ENCODE measurements around the gene FNBP1.

FNBP1 gene

GRCh38 chr9:130045725-130046450, 2.9 kb upstream of the FNBP1 start:
- no peak for DNase-seq (ENCODE audit: low read depth in 2 of 2, low spot score in 1 of 2)

- no peak for DNase-seq (ENCODE audit: low read depth in 2 of 2, low spot score in 1 of 2)
Measured at GRCh38 chr9:130043654-130044623, 950 bp upstream of the FNBP1 start.

GRCh38 chr9:130042406-130042884, 544 bp downstream of the FNBP1 start:
- DNase-seq (ENCODE audit: low read depth in 2 of 2, low spot score in 1 of 2): no peak

- no peak for DNase-seq (ENCODE audit: low read depth in 2 of 2, low spot score in 1 of 2)
Measured at GRCh38 chr9:130041648-130042405, 1.2 kb downstream of the FNBP1 start.

- no peak for DNase-seq (ENCODE audit: low read depth in 2 of 2, low spot score in 1 of 2)
Measured at GRCh38 chr9:130040984-130041647, 1.9 kb downstream of the FNBP1 start.

- DNase-seq (ENCODE audit: low read depth in 2 of 2, low spot score in 1 of 2): no peak
Measured at GRCh38 chr9:130039528-130040147, 3.4 kb downstream of the FNBP1 start.

- DNase-seq (ENCODE audit: low read depth in 2 of 2, low spot score in 1 of 2): no peak
Measured at GRCh38 chr9:130036099-130036498, 6.9 kb downstream of the FNBP1 start.

- DNase-seq (ENCODE audit: low read depth in 2 of 2, low spot score in 1 of 2): no peak
Measured at GRCh38 chr9:130034570-130034969, 8.4 kb downstream of the FNBP1 start.

GRCh38 chr9:130030651-130031127, 12.3 kb downstream of the FNBP1 start:
- DNase-seq (ENCODE audit: low read depth in 2 of 2, low spot score in 1 of 2): no peak

- no peak for DNase-seq (ENCODE audit: low read depth in 2 of 2, low spot score in 1 of 2)
Measured at GRCh38 chr9:130029223-130029973, 13.6 kb downstream of the FNBP1 start.

- DNase-seq (ENCODE audit: low read depth in 2 of 2, low spot score in 1 of 2): no peak
Measured at GRCh38 chr9:130028493-130029222, 14.3 kb downstream of the FNBP1 start.

- no peak for DNase-seq (ENCODE audit: low read depth in 2 of 2, low spot score in 1 of 2)
Measured at GRCh38 chr9:130027533-130028365, 15.2 kb downstream of the FNBP1 start.

- no peak for DNase-seq (ENCODE audit: low read depth in 2 of 2, low spot score in 1 of 2)
Measured at GRCh38 chr9:130026583-130027340, 16.2 kb downstream of the FNBP1 start.

GRCh38 chr9:130024597-130024994, 18.4 kb downstream of the FNBP1 start:
- no peak for DNase-seq (ENCODE audit: low read depth in 2 of 2, low spot score in 1 of 2)

GRCh38 chr9:130023994-130024596, 18.9 kb downstream of the FNBP1 start:
- DNase-seq (ENCODE audit: low read depth in 2 of 2, low spot score in 1 of 2): no peak

GRCh38 chr9:130023144-130023787, 19.7 kb downstream of the FNBP1 start:
- DNase-seq (ENCODE audit: low read depth in 2 of 2, low spot score in 1 of 2): no peak

All from stimulated activated CD8-positive, alpha-beta memory T cell treated with anti-CD3 and anti-CD28 coated beads, Interleukin-4, amount 100 ng/mL, for 4 hours (primary cell).